OCI-LY1 (cell line): Measurements from ENCODE around the gene SPATA31D3.

Source experiments
- EZH2 ChIP-seq: fragments of 200-600 bp; sonication (generic), shearing (Covaris generic); IDR thresholded peaks from 2 replicates; pipeline ENCODE4 v1.8.0; 2017; ENCODE audit warnings: borderline replicate concordance, mixed run types, mild to moderate bottlenecking, antibody characterized with exemption, low read length, moderate library complexity, mixed read lengths
- TF ChIP-seq, protein P1 (sequence below): fragments of 200-600 bp; sonication (generic), shearing (Covaris generic); IDR thresholded peaks from 2 replicates; pipeline ENCODE4 v1.5.1; 2017; ENCODE audit warnings: mild to moderate bottlenecking, antibody characterized with exemption, low read length, moderate library complexity, mixed read lengths

GRCh38 chr9:81984928-81985327 is 41.6 kb downstream of the SPATA31D3 start:
- TF ChIP-seq, protein P1, sequence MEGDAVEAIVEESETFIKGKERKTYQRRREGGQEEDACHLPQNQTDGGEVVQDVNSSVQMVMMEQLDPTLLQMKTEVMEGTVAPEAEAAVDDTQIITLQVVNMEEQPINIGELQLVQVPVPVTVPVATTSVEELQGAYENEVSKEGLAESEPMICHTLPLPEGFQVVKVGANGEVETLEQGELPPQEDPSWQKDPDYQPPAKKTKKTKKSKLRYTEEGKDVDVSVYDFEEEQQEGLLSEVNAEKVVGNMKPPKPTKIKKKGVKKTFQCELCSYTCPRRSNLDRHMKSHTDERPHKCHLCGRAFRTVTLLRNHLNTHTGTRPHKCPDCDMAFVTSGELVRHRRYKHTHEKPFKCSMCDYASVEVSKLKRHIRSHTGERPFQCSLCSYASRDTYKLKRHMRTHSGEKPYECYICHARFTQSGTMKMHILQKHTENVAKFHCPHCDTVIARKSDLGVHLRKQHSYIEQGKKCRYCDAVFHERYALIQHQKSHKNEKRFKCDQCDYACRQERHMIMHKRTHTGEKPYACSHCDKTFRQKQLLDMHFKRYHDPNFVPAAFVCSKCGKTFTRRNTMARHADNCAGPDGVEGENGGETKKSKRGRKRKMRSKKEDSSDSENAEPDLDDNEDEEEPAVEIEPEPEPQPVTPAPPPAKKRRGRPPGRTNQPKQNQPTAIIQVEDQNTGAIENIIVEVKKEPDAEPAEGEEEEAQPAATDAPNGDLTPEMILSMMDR: no peak
- TF ChIP-seq EZH2: no peak
